HEK293 (cell line): ENCODE data around the gene C1orf74.
A peak's percentile ranks its signal among the peaks of the same experiment; 100 is the strongest.

Experiments used
- BCL11A ChIP-seq: fragments of 450-650 bp; formaldehyde crosslinking; IDR thresholded peaks from 2 replicates; pipeline ENCODE4 v1.5.1; 2016; ENCODE audit warnings: low read depth, missing biosample characterization, missing genetic modification characterization
- CTCF ChIP-seq: fragments of 450-650 bp; formaldehyde crosslinking; IDR thresholded peaks from 2 replicates; pipeline ENCODE4 v1.5.1; 2016; ENCODE audit warnings: missing biosample characterization, missing genetic modification characterization
- GLIS1 ChIP-seq: fragments of 450-650 bp; formaldehyde crosslinking; IDR thresholded peaks from 2 replicates; pipeline ENCODE4 v1.5.1; 2016; ENCODE audit warnings: missing biosample characterization, missing genetic modification characterization
- PATZ1 ChIP-seq: fragments of 450-650 bp; formaldehyde crosslinking; IDR thresholded peaks from 2 replicates; pipeline ENCODE4 v1.5.1; 2016; ENCODE audit warnings: missing biosample characterization, missing genetic modification characterization
- REST ChIP-seq: fragments of 450-650 bp; formaldehyde crosslinking; IDR thresholded peaks from 2 replicates; pipeline ENCODE4 v1.5.1; 2016; ENCODE audit warnings: missing biosample characterization, missing genetic modification characterization
- ZBTB21 ChIP-seq: fragments of 450-650 bp; formaldehyde crosslinking; IDR thresholded peaks from 2 replicates; pipeline ENCODE4 v1.5.1; 2017; ENCODE audit warnings: missing biosample characterization, missing genetic modification characterization
- ZFP41 ChIP-seq: fragments of 450-650 bp; formaldehyde crosslinking; IDR thresholded peaks from 2 replicates; pipeline ENCODE4 v1.5.1; 2016; ENCODE audit warnings: missing biosample characterization, missing genetic modification characterization, borderline replicate concordance
- ZNF184 ChIP-seq: fragments of 450-650 bp; IDR thresholded peaks from 2 replicates; pipeline ENCODE4 v1.5.1; 2018; ENCODE audit warnings: missing biosample characterization, mild to moderate bottlenecking, missing genetic modification characterization
- ZNF239 ChIP-seq: fragments of 450-650 bp; formaldehyde crosslinking; IDR thresholded peaks from 2 replicates; pipeline ENCODE4 v1.5.1; 2016; ENCODE audit warnings: missing biosample characterization, missing genetic modification characterization
- ZNF404 ChIP-seq: fragments of 450-650 bp; formaldehyde crosslinking; IDR thresholded peaks from 2 replicates; pipeline ENCODE4 v1.5.1; 2017; ENCODE audit warnings: missing biosample characterization, missing genetic modification characterization
- ZNF449 ChIP-seq: fragments of 450-650 bp; formaldehyde crosslinking; IDR thresholded peaks from 2 replicates; pipeline ENCODE4 v1.5.1; 2017; ENCODE audit warnings: missing biosample characterization, mild to moderate bottlenecking, missing genetic modification characterization, moderate library complexity
- ZNF558 ChIP-seq: fragments of 450-650 bp; formaldehyde crosslinking; IDR thresholded peaks from 2 replicates; pipeline ENCODE4 v1.5.1; 2016; ENCODE audit warnings: missing biosample characterization, missing genetic modification characterization
- TF ChIP-seq, protein P1 (sequence below): fragments of 450-650 bp; formaldehyde crosslinking; IDR thresholded peaks from 2 replicates; pipeline ENCODE4 v1.5.1; 2016; ENCODE audit warnings: missing biosample characterization, missing genetic modification characterization

DNA sequence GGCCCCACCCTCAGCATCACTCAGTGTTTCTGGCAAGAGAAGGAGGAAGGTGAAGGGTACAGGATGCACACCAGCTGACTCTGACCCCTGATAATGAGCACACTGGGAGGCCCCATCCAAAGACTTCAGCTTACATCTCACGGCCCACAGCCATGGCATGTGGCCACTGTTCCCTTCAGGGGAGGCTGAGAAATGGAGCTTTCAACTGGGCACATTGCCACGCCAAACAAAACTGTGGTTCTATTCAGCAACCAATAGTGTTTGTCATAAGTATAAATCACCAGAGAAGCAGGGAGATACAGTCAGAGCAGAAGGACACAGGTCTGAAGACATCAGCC lies 41.2 kb downstream of the C1orf74 start:
- TF ChIP-seq ZNF239 (tag by site-specific recombination) (no peak), ZNF449 (tag by site-specific recombination) (no peak), GLIS1 (peak; percentile 49; the same call in 1 of the 2 replicates), ZNF184 (tag by site-specific recombination) (no peak), REST (tag by site-specific recombination) (no peak), CTCF (no peak), BCL11A (tag by site-specific recombination) (no peak), ZFP41 (tag by site-specific recombination) (no peak), ZNF404 (tag by site-specific recombination) (no peak), ZBTB21 (tag by site-specific recombination) (no peak), PATZ1 (no peak), ZNF558 (tag by site-specific recombination) (no peak)
- TF ChIP-seq, protein P1, sequence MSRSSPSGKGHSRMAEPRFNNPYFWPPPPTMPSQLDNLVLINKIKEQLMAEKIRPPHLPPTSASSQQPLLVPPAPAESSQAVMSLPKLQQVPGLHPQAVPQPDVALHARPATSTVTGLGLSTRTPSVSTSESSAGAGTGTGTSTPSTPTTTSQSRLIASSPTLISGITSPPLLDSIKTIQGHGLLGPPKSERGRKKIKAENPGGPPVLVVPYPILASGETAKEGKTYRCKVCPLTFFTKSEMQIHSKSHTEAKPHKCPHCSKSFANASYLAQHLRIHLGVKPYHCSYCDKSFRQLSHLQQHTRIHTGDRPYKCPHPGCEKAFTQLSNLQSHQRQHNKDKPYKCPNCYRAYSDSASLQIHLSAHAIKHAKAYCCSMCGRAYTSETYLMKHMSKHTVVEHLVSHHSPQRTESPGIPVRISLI = no peak
